CD4-positive, alpha-beta T cell treated with Interleukin-6 at 100 ng/mL for 8 hours (primary cell): Measurements from ENCODE around the gene SPDYE3.
"Not testable (repeated sequence)": the region's sequence is repeated elsewhere in the genome, so short reads cannot be mapped to it uniquely, and the experiment has no call there.

ENCODE experiments used
- DNase-seq: peaks from one replicate; pipeline ENCODE4 v3.0.0-alpha.2; 2020; ENCODE audit warnings: mixed read lengths, low spot score

The SPDYE3 gene

GRCh38 chr7:100288258-100288657 lies 19.2 kb upstream of the SPDYE3 start:
- not testable (repeated sequence) for DNase-seq

DNA sequence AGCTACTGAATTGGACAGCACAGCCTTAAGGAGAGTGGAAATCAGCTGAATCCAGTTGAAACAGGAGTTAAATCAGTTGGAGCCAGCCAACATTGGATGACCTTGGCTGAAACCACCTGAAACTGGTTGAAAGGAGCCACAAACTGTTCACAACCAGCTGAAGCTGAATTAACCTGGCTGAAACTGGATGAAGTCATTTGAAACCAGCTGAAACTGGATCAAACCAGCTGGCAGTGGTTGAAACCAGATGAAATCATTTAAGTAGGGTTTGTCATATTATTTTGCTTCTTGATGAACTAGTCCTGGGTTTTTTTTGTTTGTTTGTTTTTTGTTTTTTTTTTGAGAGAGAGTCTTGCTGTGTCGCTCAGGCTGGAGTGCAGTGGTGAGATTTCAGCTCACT lies 15.3 kb upstream of the SPDYE3 start:
- not testable (repeated sequence) for DNase-seq

- not testable (repeated sequence) for DNase-seq
These were observed 12.2 kb upstream of the SPDYE3 start for GRCh38 chr7:100295269-100295668.

GRCh38 chr7:100297852-100298631 lies 9.5 kb upstream of the SPDYE3 start:
- not testable (repeated sequence) for DNase-seq

DNA sequence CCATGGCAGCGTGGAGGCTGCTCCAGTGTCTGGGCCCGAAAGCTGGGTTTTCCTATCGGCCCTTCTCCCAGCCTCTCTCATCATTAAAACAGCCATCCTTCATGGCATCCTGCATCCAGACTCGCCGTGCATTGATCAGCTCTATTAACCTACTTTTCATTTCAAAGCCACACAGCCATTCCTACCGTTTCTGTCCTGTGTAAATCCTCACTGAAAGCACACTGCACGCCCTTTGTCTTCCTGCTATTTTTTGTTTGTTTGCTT lies 8.9 kb upstream of the SPDYE3 start:
- DNase-seq, result not testable (repeated sequence)

- DNase-seq, result not testable (repeated sequence)
These were observed 3.0 kb upstream of the SPDYE3 start for GRCh38 chr7:100304526-100304925.

- not testable (repeated sequence) for DNase-seq
These were observed 10.8 kb downstream of the SPDYE3 start for GRCh38 chr7:100318329-100318728.

- DNase-seq, result not testable (repeated sequence)
These were observed 14.1 kb downstream of the SPDYE3 start for GRCh38 chr7:100321648-100322047.

DNA sequence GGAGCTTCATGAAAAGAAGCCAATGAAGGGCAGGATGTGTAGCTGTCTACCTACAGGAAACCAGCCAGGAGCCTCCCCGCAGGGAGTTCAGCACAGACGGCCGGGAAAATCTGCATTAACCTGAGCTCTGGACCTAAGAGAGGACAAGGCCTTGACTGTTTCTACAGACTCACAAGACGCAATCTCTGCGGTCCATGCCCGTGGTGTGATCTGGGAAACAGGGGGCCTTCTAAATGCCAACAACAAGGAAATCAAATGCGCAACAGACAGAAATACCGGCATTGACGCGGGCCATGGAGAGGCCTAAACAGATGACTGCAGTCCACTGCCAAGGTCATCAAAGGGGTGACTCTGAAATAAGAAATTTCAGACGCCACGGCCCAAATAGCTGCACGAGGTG lies 16.7 kb downstream of the SPDYE3 start:
- not testable (repeated sequence) for DNase-seq

DNA sequence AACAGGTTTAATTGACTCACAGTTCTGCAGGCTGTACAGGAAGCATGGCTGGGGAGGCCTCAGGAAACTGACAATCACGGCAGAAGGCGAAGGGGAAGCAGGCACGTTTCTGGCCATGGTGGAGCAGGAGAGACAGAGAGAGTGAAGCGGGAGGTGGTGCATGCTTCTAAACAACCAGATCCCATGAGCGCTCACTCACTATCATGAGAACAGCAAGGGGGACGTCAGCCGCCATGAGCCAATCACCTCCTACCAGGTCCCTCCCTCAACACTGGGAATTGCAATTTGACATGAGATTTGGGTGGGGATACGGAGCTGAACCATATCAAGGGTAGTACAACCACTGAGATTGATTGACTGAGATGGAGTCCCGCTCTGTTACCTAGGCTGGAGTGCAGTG lies 18.2 kb downstream of the SPDYE3 start:
- DNase-seq, result not testable (repeated sequence)

DNA sequence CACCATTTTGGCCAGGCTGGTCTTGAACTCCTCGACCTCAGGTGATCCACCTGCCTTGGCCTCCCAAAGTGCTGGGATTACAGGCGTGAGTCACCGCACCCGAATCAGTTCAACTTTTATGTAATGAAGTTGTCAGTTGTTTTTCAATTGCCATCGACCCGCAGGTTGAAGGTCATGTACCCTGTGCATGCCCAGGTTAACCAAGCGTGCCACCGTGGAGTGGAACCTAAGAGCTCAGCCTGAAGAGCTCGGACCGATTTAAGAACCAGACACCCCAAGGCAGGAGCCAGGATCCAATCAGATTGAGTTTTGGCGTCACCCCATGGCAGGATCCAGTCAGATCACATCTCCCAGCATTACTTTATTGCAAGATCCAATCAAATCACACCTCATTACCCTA lies 19.4 kb downstream of the SPDYE3 start:
- not testable (repeated sequence) for DNase-seq

- peak; percentile 74 for DNase-seq
These were observed 28.3 kb downstream of the SPDYE3 start for GRCh38 chr7:100335566-100336466.

GRCh38 chr7:100338083-100338696 lies 30.7 kb downstream of the SPDYE3 start:
- DNase-seq, result not testable (repeated sequence)

DNA sequence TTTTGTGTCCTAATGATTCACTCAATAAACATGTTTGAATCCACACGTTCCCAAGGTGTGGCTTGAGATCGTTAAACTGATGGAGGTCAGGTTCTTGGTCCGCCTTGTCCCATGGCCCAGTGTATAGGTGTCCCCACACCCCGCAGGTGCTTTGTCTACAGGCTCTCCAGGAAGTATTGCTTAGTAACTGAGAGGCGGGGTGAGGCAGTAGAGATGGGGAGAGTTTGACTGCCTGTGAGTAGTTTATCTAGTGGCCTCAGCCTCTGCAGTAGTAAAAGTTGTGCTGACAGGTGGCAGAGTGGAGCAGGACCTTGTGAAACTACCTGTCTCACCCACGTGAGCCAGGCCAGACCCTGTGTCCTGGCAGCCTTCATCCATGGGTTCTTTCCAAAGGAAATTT lies 33.8 kb downstream of the SPDYE3 start:
- DNase-seq, result not testable (repeated sequence)

DNA sequence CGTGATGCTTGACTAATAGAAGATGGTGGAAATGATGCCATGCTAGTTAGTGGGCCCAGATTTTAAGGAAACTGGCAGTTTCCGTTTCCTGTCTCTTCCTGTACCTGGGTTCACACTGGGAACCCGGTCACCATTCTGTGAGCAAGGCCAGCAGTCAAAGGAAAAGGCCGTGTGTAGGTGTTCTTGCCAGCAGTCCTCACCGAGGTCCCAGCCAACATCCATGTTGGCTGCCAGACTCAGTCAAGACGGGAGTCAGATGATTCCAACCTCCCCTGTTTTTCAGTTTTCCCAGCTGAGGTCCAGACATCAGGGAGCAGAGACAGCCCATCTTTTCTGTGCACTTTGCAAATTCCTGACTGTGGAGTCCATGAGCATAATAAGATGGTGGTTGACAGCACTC lies 35.3 kb downstream of the SPDYE3 start:
- DNase-seq, result no peak

GRCh38 chr7:100344124-100344559 lies 36.6 kb downstream of the SPDYE3 start:
- not testable (repeated sequence) for DNase-seq

GRCh38 chr7:100344560-100345287 lies 37.2 kb downstream of the SPDYE3 start:
- peak; percentile 90 for DNase-seq

- not testable (repeated sequence) for DNase-seq
These were observed 37.8 kb downstream of the SPDYE3 start for GRCh38 chr7:100345288-100345672.

DNA sequence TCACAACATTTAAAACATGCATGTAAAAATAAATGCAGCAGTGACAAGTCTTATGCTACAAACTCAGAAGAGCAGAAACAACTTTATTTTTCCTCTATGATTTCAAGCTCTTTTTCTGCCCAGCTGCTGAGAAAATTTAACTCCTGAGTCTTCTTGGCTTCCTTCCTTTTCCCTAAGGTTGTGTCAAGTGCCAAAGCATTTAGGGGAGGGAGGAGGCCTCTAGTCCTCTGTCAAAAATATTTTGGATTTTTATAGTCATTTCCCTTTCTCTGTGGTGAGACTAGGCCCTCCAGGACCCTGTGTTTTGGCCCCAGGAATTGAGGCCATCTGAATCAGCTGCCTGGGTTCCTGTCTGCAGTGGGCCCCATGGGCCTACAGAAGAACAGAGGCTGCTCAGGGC lies 39.4 kb downstream of the SPDYE3 start:
- DNase-seq, result no peak

GRCh38 chr7:100348805-100349204 lies 41.3 kb downstream of the SPDYE3 start:
- DNase-seq, result no peak

GRCh38 chr7:100349757-100350156 lies 42.3 kb downstream of the SPDYE3 start:
- no peak for DNase-seq

DNA sequence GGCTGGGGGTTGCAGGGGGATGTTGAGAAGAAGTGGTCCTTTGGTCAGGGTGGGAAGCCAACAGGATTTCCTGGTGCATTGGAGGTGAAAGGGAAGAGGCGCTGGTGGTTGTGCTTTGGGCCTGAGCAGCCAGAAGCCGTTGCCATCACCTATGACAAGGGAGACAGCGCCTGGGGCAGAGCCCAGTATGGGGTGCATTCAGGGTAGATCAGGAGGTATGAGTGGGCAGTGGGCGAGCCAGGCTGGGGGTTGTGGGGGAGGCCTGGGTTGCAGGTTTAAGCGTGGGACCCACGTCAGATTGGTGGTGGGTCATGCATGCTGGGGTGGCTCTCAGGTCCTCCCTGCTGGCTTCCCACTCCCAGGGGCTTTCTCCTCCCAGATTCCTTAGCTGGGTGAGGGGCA lies 44.2 kb downstream of the SPDYE3 start:
- DNase-seq, result no peak
